HepG2 (cell line): ENCODE data around the gene TNFSF12. TPM values are rescaled to one million over a fixed set of nuclear protein-coding genes. Genes with fewer than 3 reads are reported as not detected.

ENCODE experiments used
- DZIP1 ChIP-seq: sonication (generic); formaldehyde crosslinking; IDR thresholded peaks from 2 replicates; pipeline ENCODE4 v1.5.0; 2020; ENCODE audit warnings: mild to moderate bottlenecking, missing genetic modification reagents
- HCFC1 ChIP-seq: fragments of 150-350 bp; IDR thresholded peaks from 2 replicates; pipeline ENCODE4 v1.6.1; 2014; ENCODE audit warnings: low read depth, low read length
- HINFP ChIP-seq: sonication (generic); formaldehyde crosslinking; IDR thresholded peaks from 2 replicates; pipeline ENCODE4 v1.4.0; 2020; ENCODE audit warnings: low read depth, mild to moderate bottlenecking, missing genetic modification reagents
- KLF12 ChIP-seq: sonication (generic); formaldehyde crosslinking; IDR thresholded peaks from 2 replicates; pipeline ENCODE4 v1.4.0; 2020; ENCODE audit warnings: missing genetic modification reagents, borderline replicate concordance
- LBX2 ChIP-seq: sonication (generic); formaldehyde crosslinking; IDR thresholded peaks from 2 replicates; pipeline ENCODE4 v1.5.0; 2020; ENCODE audit warnings: missing genetic modification reagents, mild to moderate bottlenecking, borderline replicate concordance
- MAFF ChIP-seq: IDR thresholded peaks from 2 replicates; pipeline ENCODE4 v1.6.1; 2011; ENCODE audit warnings: low read depth, low read length, improper control_type of control experiment
- MNT ChIP-seq: fragments of 450-650 bp; IDR thresholded peaks from 2 replicates; pipeline ENCODE4 v1.6.1; 2016
- NR2C2 ChIP-seq: sonication (generic); formaldehyde crosslinking; IDR thresholded peaks from 2 replicates; pipeline ENCODE4 v1.4.0; 2020; ENCODE audit warnings: missing genetic modification reagents, mild to moderate bottlenecking, moderate library complexity, borderline replicate concordance
- PBX2 ChIP-seq: IDR thresholded peaks from 2 replicates; pipeline ENCODE4 v1.6.1; 2016; ENCODE audit warnings: control low read depth
- REL ChIP-seq: sonication (generic); formaldehyde crosslinking; conservative IDR thresholded peaks from 2 replicates; pipeline ENCODE4 v1.8.0; 2022; ENCODE audit warnings: mild to moderate bottlenecking, missing genetic modification reagents, moderate library complexity
- RNF2 ChIP-seq: fragments of 450-650 bp; conservative IDR thresholded peaks from 2 replicates; pipeline ENCODE4 v1.6.1; 2016; ENCODE audit warnings: low read depth
- SRSF1 ChIP-seq: fragments of 200-400 bp; formaldehyde crosslinking; optimal IDR thresholded peaks from 2 replicates; pipeline ENCODE3; 2017; ENCODE audit warnings: mild to moderate bottlenecking, low read depth, low read length, moderate library complexity
- STAG1 ChIP-seq: sonication (generic); formaldehyde crosslinking; IDR thresholded peaks from 2 replicates; pipeline ENCODE4 v1.4.0; 2020; ENCODE audit warnings: missing genetic modification reagents
- TFDP1 ChIP-seq: IDR thresholded peaks from 2 replicates; pipeline ENCODE4 v1.6.1; 2016; ENCODE audit warnings: missing compliant biosample characterization, missing genetic modification reagents, borderline replicate concordance
- TFDP2 ChIP-seq: sonication (generic); formaldehyde crosslinking; IDR thresholded peaks from 2 replicates; pipeline ENCODE4 v1.4.0; 2020; ENCODE audit warnings: missing genetic modification reagents
- XRCC5 ChIP-seq: fragments of 200-400 bp; formaldehyde crosslinking; optimal IDR thresholded peaks from 2 replicates; pipeline ENCODE3; 2017; ENCODE audit warnings: mild to moderate bottlenecking, low read length
- ZMYM4 ChIP-seq: sonication (generic); formaldehyde crosslinking; IDR thresholded peaks from 2 replicates; pipeline ENCODE4 v1.8.1; 2023; ENCODE audit warnings: mild to moderate bottlenecking, missing genetic modification reagents
- ZNF557 ChIP-seq: sonication (generic); formaldehyde crosslinking; IDR thresholded peaks from 2 replicates; pipeline ENCODE4 v1.4.0; 2020; ENCODE audit warnings: missing genetic modification reagents
- polyA plus RNA-seq, 8 experiments: library from polyadenylated mRNA; depleted of rRNA in 3 of 8; stranded (reverse) in 7 of 8; unstranded in 1 of 8; fragments of >200 nt; fragmentation: Illumina TruSeq in 4 of 8; extraction: Trizol in 4 of 8; gene quantifications; 2 replicates each; pipeline versions ENCODE4 v1.2.1 to v1.2.3, GENCODE V29; 2011 to 2016; ENCODE audit warnings: low read depth in 4 of 8, missing spikeins in 1 of 8, mixed read lengths in 1 of 8; ENCODE audit not compliant: insufficient read depth in 1 of 8
- total RNA-seq, 5 experiments: library from RNA; depleted of rRNA; stranded (reverse); fragments of >200 nt; fragmentation: Illumina TruSeq; extraction: Trizol; gene quantifications; 2 replicates each; pipeline ENCODE4 v1.2.3, GENCODE V29; 2016; ENCODE audit warnings: low read depth in 1 of 5

The TNFSF12 gene
- total and polyA plus RNA-seq, 2 of the 13 experiments (the other 11 are each of a cell fraction or from before 2014, with no cell fraction given) = 0.93 to 7.2 TPM

- TF ChIP-seq TFDP1 (CRISPR knock-in tag) = peak; percentile 95
- TF ChIP-seq PBX2 (CRISPR knock-in tag) = no peak
- TF ChIP-seq REL (CRISPR knock-in tag) = 0 out of 2 replicates have a peak, but pooled peaks have one; percentile 81
- TF ChIP-seq LBX2 (CRISPR knock-in tag) = no peak
- peak; percentile 70; the same call in 1 of the 2 replicates for TF ChIP-seq ZNF557
- TF ChIP-seq MNT = peak; percentile 94
- peak; percentile 86 for TF ChIP-seq TFDP2 (CRISPR knock-in tag)
- TF ChIP-seq HINFP (CRISPR knock-in tag) = peak; percentile 67; the same call in 1 of the 2 replicates
- no peak for TF ChIP-seq SRSF1
- TF ChIP-seq DZIP1 (CRISPR knock-in tag) = no peak; the same call in 1 of the 2 replicates
- peak; percentile 60; the same call in 1 of the 2 replicates for TF ChIP-seq KLF12 (CRISPR knock-in tag)
- 0 out of 2 replicates have a peak, but pooled peaks have one; percentile 8 for TF ChIP-seq STAG1 (CRISPR knock-in tag)
- peak; percentile 77; the same call in 1 of the 2 replicates for TF ChIP-seq ZMYM4 (CRISPR knock-in tag)
- peak; percentile 80 for TF ChIP-seq NR2C2
- peak; percentile 73 for TF ChIP-seq XRCC5
- TF ChIP-seq RNF2 = peak; percentile 94
- peak; percentile 41; the same call in 1 of the 2 replicates for TF ChIP-seq HCFC1
- TF ChIP-seq MAFF = no peak
Measured at GRCh38 chr17:7572338-7572587, 23.4 kb downstream of the TNFSF12 start (continued).
